ENCODE data around the gene MTOR. TPM values are rescaled to one million over a fixed set of nuclear protein-coding genes. Genes with fewer than 3 reads are reported as not detected.
"Not testable (repeated sequence)": the region's sequence is repeated elsewhere in the genome, so short reads cannot be mapped to it uniquely, and the experiment has no call there.

Gene MTOR
- total and polyA plus RNA-seq, 10 donors, result 12.5 to 50.9 (median 35.5) TPM

DNA sequence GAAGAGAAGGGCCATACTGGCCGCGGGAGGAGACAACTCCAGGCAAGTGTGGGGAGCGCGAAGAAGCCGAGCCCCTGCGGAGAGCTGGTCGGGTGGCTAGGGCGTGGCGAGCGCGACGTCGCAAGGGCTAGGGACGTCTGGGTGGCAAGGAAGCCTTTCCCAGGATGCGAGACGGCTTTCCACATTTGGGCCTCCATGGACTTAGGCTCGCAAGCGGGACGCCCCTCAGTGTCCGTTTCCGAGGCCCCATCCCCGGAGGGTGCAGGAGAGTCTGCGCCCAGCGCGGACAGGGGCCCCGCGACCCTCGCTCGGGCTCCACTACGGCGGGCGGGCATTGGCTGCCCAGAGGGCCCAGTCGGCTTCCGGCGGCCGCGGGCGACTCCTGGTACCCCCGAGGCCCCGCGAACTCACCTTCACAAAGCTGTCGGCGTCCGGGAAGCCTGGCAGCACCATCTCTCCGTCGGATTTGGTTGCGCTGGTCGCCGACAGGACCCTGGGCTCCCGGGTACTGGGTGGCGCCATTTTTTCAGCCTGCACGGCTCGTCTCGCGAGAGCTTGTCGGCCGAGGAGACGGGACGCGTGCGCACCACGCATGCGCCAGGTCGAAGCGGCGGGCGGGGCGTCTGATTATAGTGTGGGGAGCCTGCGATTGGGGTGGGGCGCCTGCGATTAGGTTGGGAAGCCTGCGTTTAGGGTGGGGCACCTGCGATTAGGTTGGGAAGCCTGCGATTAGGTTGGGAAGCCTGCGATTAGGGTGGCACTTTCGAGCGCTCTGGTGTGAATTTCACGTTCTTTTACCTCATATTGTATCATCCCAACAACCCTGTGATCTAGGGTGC is 162.8 kb downstream of the MTOR start, which contains the start of gene EXOSC10:
EXOSC10 (minus strand) TSS at position 560 of the 839 bp plus-strand sequence; CDS start at position 522, 38 bp downstream.
- H3K27me3 ChIP-seq (replicated peaks in 1 of 7), result no peaks in the 10 kb centered on the region
- peak; percentile 89 to 93 (median 89) for TF ChIP-seq POLR2AphosphoS5 (IDR thresholded peaks at IDR 0.05)
- peak in 3 of 11 experiments; percentile 21 to 35 (median 29) for TF ChIP-seq CTCF (IDR thresholded peaks at IDR 0.05 in 8 of 11, conservative IDR thresholded peaks at IDR 0.05 in 3 of 11)
- no peak for TF ChIP-seq POLR2A (IDR thresholded peaks at IDR 0.05)
- peaks cover 5 to 38% (median 23%) of the 10 kb centered on the region in 6 donors for H3K4me1 ChIP-seq
- DNase-seq, result peak; percentile 98
- H3K9me3 ChIP-seq, result no peaks in the 10 kb centered on the region
- H3K27ac ChIP-seq, result peak within 1 kb of the TSS; percentile 61 to 91 (median 88)
- WGBS, 5 donors, result 0 to 1% (median 1%) methylated on average over 38 to 78 of the region's 78 CpGs
- intact Hi-C loops (cut with DNase I; ENCODE audit: low total_unique reads), result no loop called here
- peak within 1 kb of the TSS; percentile 94 to 100 (median 98) for H3K4me3 ChIP-seq
- H3K36me3 ChIP-seq, result peaks cover 0 to 36% (median 31%) of the 10 kb centered on the region in 6 donors

DNA sequence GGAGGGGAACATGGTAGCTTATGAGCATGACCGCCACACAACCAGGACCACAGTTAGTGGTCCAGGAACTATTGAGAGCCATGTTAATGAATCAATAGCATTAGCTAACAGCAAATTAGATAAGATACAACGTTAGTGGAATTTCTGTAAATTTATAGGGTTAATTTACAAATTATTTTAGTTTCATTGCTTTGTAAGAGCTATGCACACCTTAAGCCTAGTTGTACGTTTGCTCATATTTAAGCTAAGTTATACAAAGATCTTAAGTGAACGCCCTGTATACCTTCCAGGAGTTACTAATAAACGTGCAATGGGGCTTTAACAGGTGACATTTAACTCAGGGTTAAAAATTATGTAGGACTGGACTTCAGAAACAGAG is 163.4 kb downstream of the MTOR start:
- TF ChIP-seq CTCF (IDR thresholded peaks at IDR 0.05 in 8 of 11, conservative IDR thresholded peaks at IDR 0.05 in 3 of 11), result no peak
- no peak for TF ChIP-seq POLR2A (IDR thresholded peaks at IDR 0.05)
- TF ChIP-seq POLR2AphosphoS5 (IDR thresholded peaks at IDR 0.05), result no peak
- no peaks in the 10 kb centered on the region for H3K9me3 ChIP-seq
- H3K36me3 ChIP-seq, result peaks cover 0 to 42% (median 37%) of the 10 kb centered on the region in 6 donors
- H3K4me1 ChIP-seq, result peaks cover 5 to 38% (median 23%) of the 10 kb centered on the region in 6 donors
- WGBS, 5 donors, result 17 to 23% (median 18%) methylated on average over 5 of the region's 5 CpGs
- DNase-seq, result no peak
- peak overlapping the region in 6 of 8 donors; percentile 87 to 91 (median 88) for H3K27ac ChIP-seq
- H3K27me3 ChIP-seq (replicated peaks in 1 of 7), result no peaks in the 10 kb centered on the region
- peak overlapping the region; percentile 94 to 100 (median 98) for H3K4me3 ChIP-seq
- intact Hi-C loops (cut with DNase I; ENCODE audit: low total_unique reads), result no loop called here

GRCh38 chr1:11083784-11084183 is 178.6 kb downstream of the MTOR start:
- DNase-seq; H3K9me3 ChIP-seq; H3K27ac ChIP-seq; H3K27me3 ChIP-seq (replicated peaks in 1 of 7); H3K4me1 ChIP-seq; H3K4me3 ChIP-seq; intact Hi-C loops (cut with DNase I; ENCODE audit: low total_unique reads): not testable (repeated sequence)
- WGBS, 5 donors, result 90 to 100% (median 96%) methylated on average over 2 to 3 of the region's 3 CpGs
- H3K36me3 ChIP-seq, result peaks cover 11 to 96% (median 68%) of the 10 kb centered on the region in 6 donors

DNA sequence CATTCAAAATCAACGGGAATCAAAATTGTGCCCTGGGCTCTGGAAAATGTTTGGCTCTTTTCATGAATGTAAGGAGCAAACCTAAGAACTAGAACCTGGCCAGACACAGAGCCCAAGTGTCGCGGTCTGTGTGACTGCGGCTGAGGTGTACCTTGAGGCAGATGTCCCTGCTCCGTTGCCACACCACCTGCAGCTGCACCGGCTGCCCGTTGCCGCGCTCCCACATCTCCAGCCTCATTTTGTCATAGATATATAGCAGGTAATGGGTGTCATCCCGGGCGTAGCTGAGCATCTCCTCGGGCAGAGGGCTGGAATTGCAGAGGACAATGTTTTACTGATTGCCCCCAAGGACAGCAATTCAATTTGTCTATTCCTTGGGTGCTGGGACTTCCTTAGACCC is 181.4 kb downstream of the MTOR start:
- H3K4me3 ChIP-seq, result no peak overlapping the region
- peaks cover 0 to 96% (median 71%) of the 10 kb centered on the region in 6 donors for H3K36me3 ChIP-seq
- no peaks in the 10 kb centered on the region for H3K9me3 ChIP-seq
- no peaks in the 10 kb centered on the region for H3K27me3 ChIP-seq (replicated peaks in 1 of 7)
- intact Hi-C loops (cut with DNase I; ENCODE audit: low total_unique reads), result no loop called here
- no peaks in the 10 kb centered on the region for H3K4me1 ChIP-seq
- 87 to 97% (median 88%) methylated on average over 12 of the region's 12 CpGs for WGBS, 5 donors
- TF ChIP-seq POLR2AphosphoS5 (IDR thresholded peaks at IDR 0.05), result no peak
- TF ChIP-seq CTCF (IDR thresholded peaks at IDR 0.05 in 8 of 11, conservative IDR thresholded peaks at IDR 0.05 in 3 of 11), result no peak
- TF ChIP-seq POLR2A (IDR thresholded peaks at IDR 0.05), result no peak
- peak; percentile 32 for DNase-seq
- no peak overlapping the region for H3K27ac ChIP-seq

Data from spleen (tissue), 11 donors.